HEK293 (cell line): ENCODE measurements around the gene GZF1.

ENCODE experiments used
- CTCF ChIA-PET: fragments of 350-600 bp; formaldehyde crosslinking; extraction: SDS; loops from one replicate; lab custom pipeline; 2021; ENCODE audit warnings: antibody characterized with exemption; lab: Yijun Ruan, JAX
- POLR2A ChIA-PET: fragments of 300-600 bp; formaldehyde crosslinking; extraction: SDS; loops from one replicate; lab custom pipeline; 2020; ENCODE audit warnings: antibody characterized with exemption, inconsistent platforms; lab: Yijun Ruan, JAX
- H3K27ac ChIP-seq: fragments of 200-500 bp; sonication (Bioruptor generic); 2 replicates; pipeline ENCODE4 v1.5.1; 2014; ENCODE audit warnings: low read depth, low read length, control low read depth, inconsistent platforms; ENCODE audit errors: extremely low read depth
- H3K36me3 ChIP-seq, 2 experiments: fragments of 200-500 bp in 1 of 2; sonication (Bioruptor generic) in 1 of 2; 1 replicate in 1 of 2; 2 replicates in 1 of 2; pipeline ENCODE4 v1.5.1; 2014 to 2017; ENCODE audit warnings: inconsistent platforms in 2 of 2, low read length in 2 of 2; ENCODE audit not compliant: control insufficient read depth in 2 of 2, insufficient read depth in 1 of 2
- H3K4me1 ChIP-seq: fragments of 200-500 bp; sonication (Bioruptor generic); 2 replicates; pipeline ENCODE4 v1.5.1; 2014; ENCODE audit warnings: mild to moderate bottlenecking, low read length, inconsistent platforms; ENCODE audit not compliant: control insufficient read depth, insufficient read depth
- H3K4me3 ChIP-seq: 2 replicates; pipeline ENCODE4 v1.5.1; 2011; ENCODE audit warnings: low read depth, mild to moderate bottlenecking, control low read depth, low read length, moderate library complexity
- H3K9me3 ChIP-seq: fragments of 200-500 bp; sonication (Bioruptor generic); 2 replicates; pipeline ENCODE4 v1.5.1; 2014; ENCODE audit warnings: low read depth, low read length, inconsistent platforms; ENCODE audit not compliant: control insufficient read depth, insufficient read depth
- REPIN1 ChIP-seq: fragments of 450-650 bp; formaldehyde crosslinking; IDR thresholded peaks from 2 replicates; pipeline ENCODE4 v1.5.1; 2017; ENCODE audit warnings: missing biosample characterization, missing genetic modification characterization, low read depth
- SALL2 ChIP-seq: fragments of 450-650 bp; formaldehyde crosslinking; IDR thresholded peaks from 2 replicates; pipeline ENCODE4 v1.5.0; 2017; ENCODE audit warnings: missing biosample characterization, mild to moderate bottlenecking, missing genetic modification characterization, borderline replicate concordance
- SP2 ChIP-seq: fragments of 450-650 bp; formaldehyde crosslinking; IDR thresholded peaks from 2 replicates; pipeline ENCODE4 v1.5.1; 2016; ENCODE audit warnings: missing biosample characterization, missing genetic modification characterization
- SP7 ChIP-seq: fragments of 450-650 bp; formaldehyde crosslinking; IDR thresholded peaks from 2 replicates; pipeline ENCODE4 v1.5.1; 2016; ENCODE audit warnings: missing biosample characterization, missing genetic modification characterization
- ZFP37 ChIP-seq: fragments of 450-650 bp; formaldehyde crosslinking; IDR thresholded peaks from 2 replicates; pipeline ENCODE4 v1.5.1; 2016; ENCODE audit warnings: missing biosample characterization, missing genetic modification characterization
- ZFP41 ChIP-seq: fragments of 450-650 bp; formaldehyde crosslinking; IDR thresholded peaks from 2 replicates; pipeline ENCODE4 v1.5.1; 2016; ENCODE audit warnings: missing biosample characterization, missing genetic modification characterization, borderline replicate concordance
- ZNF121 ChIP-seq: fragments of 450-650 bp; formaldehyde crosslinking; IDR thresholded peaks from 2 replicates; pipeline ENCODE4 v1.5.1; 2016; ENCODE audit warnings: missing biosample characterization, missing genetic modification characterization
- ZNF157 ChIP-seq: fragments of 450-650 bp; formaldehyde crosslinking; IDR thresholded peaks from 2 replicates; pipeline ENCODE4 v1.5.1; 2016; ENCODE audit warnings: missing biosample characterization, missing genetic modification characterization
- ZNF16 ChIP-seq: fragments of 450-650 bp; formaldehyde crosslinking; IDR thresholded peaks from 2 replicates; pipeline ENCODE4 v1.5.1; 2016; ENCODE audit warnings: low read depth, missing biosample characterization, missing genetic modification characterization
- ZNF175 ChIP-seq: fragments of 450-650 bp; formaldehyde crosslinking; IDR thresholded peaks from 2 replicates; pipeline ENCODE4 v1.5.1; 2016; ENCODE audit warnings: missing biosample characterization, missing genetic modification characterization
- ZNF19 ChIP-seq: fragments of 450-650 bp; formaldehyde crosslinking; IDR thresholded peaks from 2 replicates; pipeline ENCODE4; 2016; ENCODE audit warnings: missing biosample characterization, missing genetic modification characterization, low read depth
- ZNF223 ChIP-seq: fragments of 450-650 bp; formaldehyde crosslinking; IDR thresholded peaks from 2 replicates; pipeline ENCODE4 v1.5.1; 2016; ENCODE audit warnings: missing biosample characterization, missing genetic modification characterization
- ZNF302 ChIP-seq: fragments of 450-650 bp; formaldehyde crosslinking; IDR thresholded peaks from 2 replicates; pipeline ENCODE4 v1.5.1; 2016; ENCODE audit warnings: missing biosample characterization, missing genetic modification characterization, low read depth
- ZNF350 ChIP-seq: fragments of 450-650 bp; formaldehyde crosslinking; IDR thresholded peaks from 2 replicates; pipeline ENCODE4 v1.5.0; 2017; ENCODE audit warnings: missing biosample characterization, mild to moderate bottlenecking, missing genetic modification characterization
- ZNF354C ChIP-seq: fragments of 450-650 bp; formaldehyde crosslinking; IDR thresholded peaks from 2 replicates; pipeline ENCODE4 v1.5.1; 2016; ENCODE audit warnings: missing biosample characterization, missing genetic modification characterization, low read depth, borderline replicate concordance
- ZNF600 ChIP-seq: fragments of 450-650 bp; formaldehyde crosslinking; IDR thresholded peaks from 2 replicates; pipeline ENCODE4 v1.5.1; 2016; ENCODE audit warnings: missing biosample characterization, missing genetic modification characterization
- ZNF626 ChIP-seq: fragments of 450-650 bp; sonication (Bioruptor Pico); formaldehyde crosslinking; IDR thresholded peaks from 2 replicates; pipeline ENCODE4 v1.5.1; 2018; ENCODE audit warnings: missing biosample characterization, missing genetic modification characterization, inconsistent platforms
- ZNF837 ChIP-seq: fragments of 450-650 bp; formaldehyde crosslinking; IDR thresholded peaks from 2 replicates; pipeline ENCODE4 v1.5.1; 2016; ENCODE audit warnings: missing biosample characterization, missing genetic modification characterization
- ZSCAN16 ChIP-seq: fragments of 450-650 bp; formaldehyde crosslinking; IDR thresholded peaks from 2 replicates; pipeline ENCODE4 v1.5.1; 2016; ENCODE audit warnings: missing biosample characterization, missing genetic modification characterization
- TF ChIP-seq, protein P1 (sequence below): sonication (generic); formaldehyde crosslinking; IDR thresholded peaks from 2 replicates; pipeline ENCODE4 v1.8.1; 2022; ENCODE audit warnings: mild to moderate bottlenecking, moderate library complexity, missing genetic modification reagents
- TF ChIP-seq, protein P2 (sequence below): fragments of 450-650 bp; formaldehyde crosslinking; IDR thresholded peaks from 2 replicates; pipeline ENCODE4 v1.5.1; 2017; ENCODE audit warnings: missing biosample characterization, missing genetic modification characterization
- TF ChIP-seq, protein P3 (sequence below): fragments of 450-650 bp; formaldehyde crosslinking; IDR thresholded peaks from 2 replicates; pipeline ENCODE4 v1.5.1; 2017; ENCODE audit warnings: missing biosample characterization, missing genetic modification characterization
- TF ChIP-seq, protein P4 (sequence below): fragments of 450-650 bp; formaldehyde crosslinking; IDR thresholded peaks from 2 replicates; pipeline ENCODE4 v1.5.1; 2017; ENCODE audit warnings: missing biosample characterization, missing genetic modification characterization

GZF1 gene

DNA sequence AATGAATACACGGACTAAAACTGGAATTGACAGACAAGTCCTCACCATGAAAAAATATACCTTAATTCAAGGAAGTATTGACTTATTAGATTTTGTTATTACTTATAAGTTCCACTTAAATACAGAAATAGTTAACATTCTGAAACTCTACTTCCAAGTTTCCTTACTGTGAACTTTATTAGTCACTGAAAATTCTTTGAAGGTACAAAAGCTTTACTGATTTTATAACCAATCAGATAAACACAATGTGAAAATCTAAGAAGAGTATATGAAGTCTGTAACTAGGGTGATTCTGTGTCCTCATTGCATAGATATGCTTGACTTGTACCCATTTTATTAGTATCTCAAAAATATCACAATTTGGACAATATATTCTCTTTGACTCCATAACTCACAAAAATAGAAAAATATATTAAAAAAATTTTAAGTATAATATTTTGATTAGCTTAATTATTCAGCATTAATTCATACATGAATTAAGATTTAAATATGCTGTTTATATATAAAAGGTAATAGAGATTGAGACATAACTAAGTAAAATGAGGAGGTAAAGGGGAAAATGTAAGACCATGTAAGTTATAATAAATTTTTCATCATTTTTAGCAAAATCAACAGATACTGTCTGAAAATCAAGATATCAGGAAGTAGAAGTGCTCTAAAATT, 52.7 kb downstream of the GZF1 start (continued):
- TF ChIP-seq ZSCAN16 (tag by site-specific recombination) (no peak), ZFP37 (tag by site-specific recombination) (no peak), REPIN1 (no peak), SALL2 (tag by site-specific recombination) (no peak)
- TF ChIP-seq, protein P1, sequence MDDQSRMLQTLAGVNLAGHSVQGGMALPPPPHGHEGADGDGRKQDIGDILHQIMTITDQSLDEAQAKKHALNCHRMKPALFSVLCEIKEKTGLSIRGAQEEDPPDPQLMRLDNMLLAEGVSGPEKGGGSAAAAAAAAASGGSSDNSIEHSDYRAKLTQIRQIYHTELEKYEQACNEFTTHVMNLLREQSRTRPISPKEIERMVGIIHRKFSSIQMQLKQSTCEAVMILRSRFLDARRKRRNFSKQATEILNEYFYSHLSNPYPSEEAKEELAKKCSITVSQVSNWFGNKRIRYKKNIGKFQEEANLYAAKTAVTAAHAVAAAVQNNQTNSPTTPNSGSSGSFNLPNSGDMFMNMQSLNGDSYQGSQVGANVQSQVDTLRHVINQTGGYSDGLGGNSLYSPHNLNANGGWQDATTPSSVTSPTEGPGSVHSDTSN (CRISPR knock-in tag), result no peak

DNA sequence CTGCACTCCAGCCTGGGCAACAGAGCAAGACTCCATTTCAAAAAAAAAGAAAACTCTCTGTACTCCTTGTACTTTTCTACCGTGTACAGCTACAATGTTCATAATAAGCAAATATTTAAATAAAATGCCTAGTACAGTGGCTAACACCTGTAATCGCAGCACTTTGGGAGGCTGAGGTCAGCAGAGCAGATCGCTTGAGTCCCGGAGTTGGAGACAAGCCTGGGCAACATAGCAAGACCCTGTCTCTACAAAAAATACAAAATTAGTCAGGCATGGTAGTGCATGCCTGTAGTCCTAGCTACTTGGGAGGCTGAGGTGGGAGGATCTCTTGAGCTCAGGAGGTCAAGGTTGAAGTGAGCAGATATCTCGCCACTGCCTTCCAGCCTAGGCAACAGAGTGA, 53.6 kb downstream of the GZF1 start:
- ChIA-PET CTCF (interaction anchor here (0.6 to 2.1 kb wide), 3 partner anchors 10 to 49 kb away, joined by 3 to 8 read pairs (median 3); no protein-coding TSS in a partner anchor), POLR2A (interaction anchor here (0.6 kb wide), 1 partner anchor 21 kb away, joined by 3 read pairs; no protein-coding TSS in a partner anchor)
- no peak overlapping the region for H3K4me3 ChIP-seq
- peaks cover 15% of the 10 kb centered on the region for H3K4me1 ChIP-seq
- no peak overlapping the region for H3K27ac ChIP-seq
- TF ChIP-seq ZNF302 (tag by site-specific recombination), result no peak
- TF ChIP-seq ZNF121 (tag by site-specific recombination), result peak; percentile 82
- H3K9me3 ChIP-seq, result no peaks in the 10 kb centered on the region
- H3K36me3 ChIP-seq, result peaks cover 3 to 5% of the 10 kb centered on the region in 2 experiments; a peak in 2 of 3 replicates

- H3K4me1 ChIP-seq, result peaks cover 15% of the 10 kb centered on the region
- 0 out of 2 replicates have a peak overlapping the region, but pooled peaks have one; percentile 37 for H3K27ac ChIP-seq
- no peaks in the 10 kb centered on the region for H3K9me3 ChIP-seq
- POLR2A ChIA-PET, result interaction anchor here (0.6 to 1.3 kb wide), 2 partner anchors 66 to 365 kb away, joined by 4 to 6 read pairs; partner anchors contain the start of gene NXT1
- CTCF ChIA-PET, result interaction anchor here (0.6 to 3.8 kb wide), 5 partner anchors 11 to 49 kb away, joined by 3 to 13 read pairs (median 6); no protein-coding TSS in a partner anchor
- H3K4me3 ChIP-seq, result no peak overlapping the region
- peaks cover 3 to 5% of the 10 kb centered on the region in 2 experiments; a peak in 2 of 3 replicates for H3K36me3 ChIP-seq
- 0 out of 2 replicates have a peak, but pooled peaks have one; percentile 23 for TF ChIP-seq ZNF600 (tag by site-specific recombination)
- TF ChIP-seq ZNF354C (tag by site-specific recombination), result no peak
- TF ChIP-seq ZNF19 (tag by site-specific recombination), result no peak
- 0 out of 2 replicates have a peak, but pooled peaks have one; percentile 27 for TF ChIP-seq ZNF16
- TF ChIP-seq, protein P2, sequence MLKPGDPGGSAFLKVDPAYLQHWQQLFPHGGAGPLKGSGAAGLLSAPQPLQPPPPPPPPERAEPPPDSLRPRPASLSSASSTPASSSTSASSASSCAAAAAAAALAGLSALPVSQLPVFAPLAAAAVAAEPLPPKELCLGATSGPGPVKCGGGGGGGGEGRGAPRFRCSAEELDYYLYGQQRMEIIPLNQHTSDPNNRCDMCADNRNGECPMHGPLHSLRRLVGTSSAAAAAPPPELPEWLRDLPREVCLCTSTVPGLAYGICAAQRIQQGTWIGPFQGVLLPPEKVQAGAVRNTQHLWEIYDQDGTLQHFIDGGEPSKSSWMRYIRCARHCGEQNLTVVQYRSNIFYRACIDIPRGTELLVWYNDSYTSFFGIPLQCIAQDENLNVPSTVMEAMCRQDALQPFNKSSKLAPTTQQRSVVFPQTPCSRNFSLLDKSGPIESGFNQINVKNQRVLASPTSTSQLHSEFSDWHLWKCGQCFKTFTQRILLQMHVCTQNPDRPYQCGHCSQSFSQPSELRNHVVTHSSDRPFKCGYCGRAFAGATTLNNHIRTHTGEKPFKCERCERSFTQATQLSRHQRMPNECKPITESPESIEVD (tag by site-specific recombination), result peak; percentile 91
Observed at GRCh38 chr20:23415959-23416583, 54.1 kb downstream of the GZF1 start.

DNA sequence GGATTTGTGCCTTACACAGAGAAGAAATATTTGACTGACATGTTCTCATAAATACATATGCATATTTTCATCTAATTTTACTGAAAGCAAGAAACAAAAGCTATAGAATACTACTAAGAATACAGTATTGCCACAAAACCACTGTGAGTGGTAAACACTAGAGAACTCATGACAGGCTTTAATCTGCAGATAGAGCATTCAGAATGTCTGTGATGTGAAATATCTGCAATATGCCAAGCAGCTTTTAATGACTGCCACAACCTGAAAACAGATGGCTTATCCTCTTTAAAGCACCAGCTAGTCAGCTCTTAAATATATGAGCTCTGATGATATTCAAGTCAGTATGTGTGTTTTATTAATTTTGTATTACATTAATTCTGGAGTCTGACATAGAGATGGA, 55.9 kb downstream of the GZF1 start:
- CTCF ChIA-PET, result interaction anchor here (0.6 to 3.8 kb wide), 3 partner anchors 24 to 185 kb away, joined by 4 to 23 read pairs (median 13); no protein-coding TSS in a partner anchor
- Histone ChIP-seq H3K36me3 (peaks cover 3% of the 10 kb centered on the region in 2 experiments; a peak in 2 of 3 replicates), H3K4me3 (no peak overlapping the region), H3K27ac (no peak overlapping the region), H3K4me1 (peaks cover 10% of the 10 kb centered on the region), H3K9me3 (no peaks in the 10 kb centered on the region)
- POLR2A ChIA-PET, result interaction anchor here (1.0 to 1.3 kb wide), 2 partner anchors 60 to 68 kb away, joined by 3 to 6 read pairs; partner anchors contain the start of gene NXT1
- TF ChIP-seq ZNF837 (tag by site-specific recombination) (no peak), SP2 (tag by site-specific recombination) (no peak), ZNF350 (no peak), ZNF175 (tag by site-specific recombination) (no peak), ZFP41 (tag by site-specific recombination) (no peak), ZNF626 (no peak), ZNF223 (tag by site-specific recombination) (no peak), ZNF157 (tag by site-specific recombination) (no peak), SP7 (no peak)
- TF ChIP-seq, protein P3, sequence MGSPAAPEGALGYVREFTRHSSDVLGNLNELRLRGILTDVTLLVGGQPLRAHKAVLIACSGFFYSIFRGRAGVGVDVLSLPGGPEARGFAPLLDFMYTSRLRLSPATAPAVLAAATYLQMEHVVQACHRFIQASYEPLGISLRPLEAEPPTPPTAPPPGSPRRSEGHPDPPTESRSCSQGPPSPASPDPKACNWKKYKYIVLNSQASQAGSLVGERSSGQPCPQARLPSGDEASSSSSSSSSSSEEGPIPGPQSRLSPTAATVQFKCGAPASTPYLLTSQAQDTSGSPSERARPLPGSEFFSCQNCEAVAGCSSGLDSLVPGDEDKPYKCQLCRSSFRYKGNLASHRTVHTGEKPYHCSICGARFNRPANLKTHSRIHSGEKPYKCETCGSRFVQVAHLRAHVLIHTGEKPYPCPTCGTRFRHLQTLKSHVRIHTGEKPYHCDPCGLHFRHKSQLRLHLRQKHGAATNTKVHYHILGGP (tag by site-specific recombination), result no peak
- TF ChIP-seq, protein P4, sequence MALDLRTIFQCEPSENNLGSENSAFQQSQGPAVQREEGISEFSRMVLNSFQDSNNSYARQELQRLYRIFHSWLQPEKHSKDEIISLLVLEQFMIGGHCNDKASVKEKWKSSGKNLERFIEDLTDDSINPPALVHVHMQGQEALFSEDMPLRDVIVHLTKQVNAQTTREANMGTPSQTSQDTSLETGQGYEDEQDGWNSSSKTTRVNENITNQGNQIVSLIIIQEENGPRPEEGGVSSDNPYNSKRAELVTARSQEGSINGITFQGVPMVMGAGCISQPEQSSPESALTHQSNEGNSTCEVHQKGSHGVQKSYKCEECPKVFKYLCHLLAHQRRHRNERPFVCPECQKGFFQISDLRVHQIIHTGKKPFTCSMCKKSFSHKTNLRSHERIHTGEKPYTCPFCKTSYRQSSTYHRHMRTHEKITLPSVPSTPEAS (tag by site-specific recombination), result no peak
